LNCaP clone FGC (cell line): ENCODE results near the gene FHIT.

Experiments
- DNase-seq: peaks from one replicate; pipeline ENCODE4 v3.0.0-alpha.2; 2011; ENCODE audit warnings: low read depth
- H3K4me3 ChIP-seq: 2 replicates; pipeline ENCODE4 v1.5.1; 2011; ENCODE audit warnings: mild to moderate bottlenecking, low read depth, low read length, control low read depth
- CTCF ChIP-seq: IDR thresholded peaks from 2 replicates; pipeline ENCODE4 v1.5.1; 2012; ENCODE audit warnings: mild to moderate bottlenecking; ENCODE audit not compliant: control insufficient read depth, insufficient read depth; ENCODE audit errors: extremely low read depth

Gene FHIT

GRCh38 chr3:60086811-60087210 is 1164.4 kb downstream of the FHIT start:
- DNase-seq: no peak
- H3K4me3 ChIP-seq: no peak overlapping the region
- no peak for TF ChIP-seq CTCF

GRCh38 chr3:60085649-60086048 is 1165.6 kb downstream of the FHIT start:
- no peak for DNase-seq
- no peak overlapping the region for H3K4me3 ChIP-seq
- TF ChIP-seq CTCF: no peak

GRCh38 chr3:60081381-60082095 is 1169.7 kb downstream of the FHIT start:
- no peak for TF ChIP-seq CTCF
- H3K4me3 ChIP-seq: no peak overlapping the region
- no peak for DNase-seq

- no peak for TF ChIP-seq CTCF
- no peak overlapping the region for H3K4me3 ChIP-seq
- DNase-seq: no peak
Observed at GRCh38 chr3:60080648-60081047, 1170.6 kb downstream of the FHIT start.

GRCh38 chr3:60079076-60079475 is 1172.2 kb downstream of the FHIT start:
- H3K4me3 ChIP-seq: no peak overlapping the region
- DNase-seq: no peak

GRCh38 chr3:60076331-60076730 is 1174.9 kb downstream of the FHIT start:
- TF ChIP-seq CTCF: no peak
- no peak for DNase-seq
- H3K4me3 ChIP-seq: no peak overlapping the region

More at GRCh38 chr3:60079076-60079475, 1172.2 kb downstream of the FHIT start:
- no peak for TF ChIP-seq CTCF

- no peak overlapping the region for H3K4me3 ChIP-seq
- no peak for DNase-seq
- TF ChIP-seq CTCF: no peak
Observed at GRCh38 chr3:60073942-60074341, 1177.3 kb downstream of the FHIT start.
